Measurements from ENCODE around the gene ANO1. TPM values are rescaled to one million over a fixed set of nuclear protein-coding genes. Genes with fewer than 3 reads are reported as not detected.
A peak's percentile ranks its signal among the peaks of the same experiment; 100 is the strongest.

The ANO1 gene
- total RNA-seq, 1 donor from 2014 or later = 14.9 TPM

DNA sequence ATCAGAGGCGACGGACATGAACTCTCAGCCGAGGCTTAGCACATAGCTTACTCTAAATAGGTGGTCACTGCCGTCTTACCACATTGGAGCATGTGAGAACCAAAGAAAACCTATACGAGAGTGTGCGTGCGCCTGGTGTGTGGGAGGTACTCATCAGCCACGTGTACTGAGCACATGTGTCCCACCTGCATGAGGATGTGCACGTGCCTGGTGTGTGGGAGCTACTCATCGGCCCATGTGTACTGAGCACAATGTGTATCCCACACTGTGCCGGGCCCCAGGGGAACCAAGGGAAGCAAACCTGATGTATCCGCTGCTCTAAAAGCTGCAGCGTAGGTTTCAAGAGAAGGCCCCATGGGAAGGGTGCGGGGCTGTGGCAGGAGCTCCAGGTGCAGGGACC, 56.4 kb downstream of the ANO1 start:
- no peak for DNase-seq (ENCODE audit: extremely low spot score, unreplicated experiment)
- TF ChIP-seq, protein P1, sequence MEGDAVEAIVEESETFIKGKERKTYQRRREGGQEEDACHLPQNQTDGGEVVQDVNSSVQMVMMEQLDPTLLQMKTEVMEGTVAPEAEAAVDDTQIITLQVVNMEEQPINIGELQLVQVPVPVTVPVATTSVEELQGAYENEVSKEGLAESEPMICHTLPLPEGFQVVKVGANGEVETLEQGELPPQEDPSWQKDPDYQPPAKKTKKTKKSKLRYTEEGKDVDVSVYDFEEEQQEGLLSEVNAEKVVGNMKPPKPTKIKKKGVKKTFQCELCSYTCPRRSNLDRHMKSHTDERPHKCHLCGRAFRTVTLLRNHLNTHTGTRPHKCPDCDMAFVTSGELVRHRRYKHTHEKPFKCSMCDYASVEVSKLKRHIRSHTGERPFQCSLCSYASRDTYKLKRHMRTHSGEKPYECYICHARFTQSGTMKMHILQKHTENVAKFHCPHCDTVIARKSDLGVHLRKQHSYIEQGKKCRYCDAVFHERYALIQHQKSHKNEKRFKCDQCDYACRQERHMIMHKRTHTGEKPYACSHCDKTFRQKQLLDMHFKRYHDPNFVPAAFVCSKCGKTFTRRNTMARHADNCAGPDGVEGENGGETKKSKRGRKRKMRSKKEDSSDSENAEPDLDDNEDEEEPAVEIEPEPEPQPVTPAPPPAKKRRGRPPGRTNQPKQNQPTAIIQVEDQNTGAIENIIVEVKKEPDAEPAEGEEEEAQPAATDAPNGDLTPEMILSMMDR (conservative IDR thresholded peaks at IDR 0.05) = no peak
- H3K27ac Mint-ChIP-seq = peak overlapping the region; percentile 43
- no peaks in the 10 kb centered on the region for H3K27me3 Mint-ChIP-seq
- H3K4me1 Mint-ChIP-seq (ENCODE audit: unreplicated experiment) = peaks cover under 1% of the 10 kb centered on the region
- no peaks in the 10 kb centered on the region for H3K36me3 Mint-ChIP-seq
- H3K9me3 Mint-ChIP-seq = no peaks in the 10 kb centered on the region
- no peak overlapping the region for H3K4me3 Mint-ChIP-seq

DNA sequence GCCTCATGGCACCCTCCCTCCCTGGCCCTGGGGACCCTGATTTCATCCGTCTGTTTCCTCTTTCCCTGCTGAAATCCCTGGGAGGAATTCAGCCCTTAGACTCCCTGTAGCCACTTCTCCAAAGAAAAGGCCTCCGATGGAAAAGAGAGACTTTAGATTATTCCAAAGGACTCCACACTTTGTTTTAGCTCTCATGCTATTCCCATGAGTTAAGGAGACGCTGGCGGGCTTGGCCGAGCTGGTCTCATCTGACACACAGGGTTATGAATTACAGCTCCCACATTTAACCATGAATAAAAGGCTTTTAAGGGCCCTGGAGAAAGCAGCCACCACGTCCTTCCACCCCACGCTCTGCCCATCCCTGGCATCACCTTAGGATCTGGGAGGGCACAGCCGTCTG, 57.0 kb downstream of the ANO1 start:
- Mint-ChIP-seq H3K9me3 (no peaks in the 10 kb centered on the region), H3K4me3 (no peak overlapping the region), H3K27me3 (peaks cover 3% of the 10 kb centered on the region), H3K27ac (no peak overlapping the region), H3K4me1 (ENCODE audit: unreplicated experiment) (peaks cover 7% of the 10 kb centered on the region), H3K36me3 (no peaks in the 10 kb centered on the region)
- TF ChIP-seq, protein P1 (conservative IDR thresholded peaks at IDR 0.05) = no peak
- no peak for DNase-seq (ENCODE audit: extremely low spot score, unreplicated experiment)

DNA sequence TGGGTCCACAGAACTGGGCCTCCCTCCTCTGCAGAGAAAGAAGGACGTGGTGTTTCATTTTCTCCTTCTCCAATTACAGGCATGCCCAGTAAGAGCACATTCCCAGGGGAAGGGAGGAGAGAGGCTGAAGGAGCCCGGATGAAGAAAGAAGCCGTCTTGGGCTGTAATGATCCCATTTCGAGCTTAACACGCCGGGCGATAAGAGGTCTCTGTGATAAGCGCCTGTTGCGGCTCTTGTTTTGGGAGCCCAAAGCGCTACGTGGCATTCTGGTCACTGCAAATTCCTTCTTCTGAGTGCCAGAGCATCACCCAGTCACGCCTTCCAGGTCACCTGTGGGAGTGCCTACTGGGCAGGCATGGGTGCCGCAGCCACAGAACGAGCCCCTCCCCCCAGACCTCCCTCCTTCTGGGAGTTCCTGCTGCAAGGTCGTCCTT, 57.5 kb downstream of the ANO1 start:
- Mint-ChIP-seq H3K27me3 (peaks cover 3% of the 10 kb centered on the region), H3K36me3 (no peaks in the 10 kb centered on the region), H3K9me3 (no peaks in the 10 kb centered on the region), H3K4me1 (ENCODE audit: unreplicated experiment) (peaks cover 10% of the 10 kb centered on the region), H3K4me3 (no peak overlapping the region), H3K27ac (no peak overlapping the region)
- TF ChIP-seq, protein P1 (conservative IDR thresholded peaks at IDR 0.05) = no peak
- DNase-seq (ENCODE audit: extremely low spot score, unreplicated experiment) = no peak

DNA sequence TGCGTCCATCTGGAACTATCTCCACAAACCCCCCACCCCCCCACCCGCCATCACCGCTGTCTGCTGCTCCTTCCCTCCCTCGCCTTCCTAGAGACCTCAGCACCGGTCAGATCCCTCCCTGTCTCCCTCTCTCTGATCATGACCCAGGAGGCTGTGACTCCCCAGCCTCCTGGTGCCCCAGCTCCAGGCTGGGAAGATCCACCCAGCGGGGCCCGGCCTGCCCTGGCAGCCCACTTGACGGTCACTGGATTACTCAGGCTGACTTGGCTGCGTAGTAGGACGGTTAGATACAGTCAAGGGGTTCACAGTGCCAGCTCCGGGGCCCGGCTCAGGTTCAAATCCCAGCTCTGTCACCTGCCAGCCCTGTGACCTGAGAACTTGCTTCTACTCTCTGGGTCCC, 59.3 kb downstream of the ANO1 start:
- H3K4me1 Mint-ChIP-seq (ENCODE audit: unreplicated experiment) = peaks cover 26% of the 10 kb centered on the region
- TF ChIP-seq, protein P1 (conservative IDR thresholded peaks at IDR 0.05) = no peak
- no peaks in the 10 kb centered on the region for H3K36me3 Mint-ChIP-seq

GRCh38 chr11:70138403-70138802, 60.3 kb downstream of the ANO1 start:
- DNase-seq (ENCODE audit: extremely low spot score, unreplicated experiment) = no peak
- no peak overlapping the region for H3K27ac Mint-ChIP-seq
- peaks cover 24% of the 10 kb centered on the region for H3K27me3 Mint-ChIP-seq
- TF ChIP-seq, protein P1 (conservative IDR thresholded peaks at IDR 0.05) = no peak
- no peaks in the 10 kb centered on the region for H3K9me3 Mint-ChIP-seq
- peaks cover 31% of the 10 kb centered on the region for H3K4me1 Mint-ChIP-seq (ENCODE audit: unreplicated experiment)
- no peak overlapping the region for H3K4me3 Mint-ChIP-seq
- H3K36me3 Mint-ChIP-seq = no peaks in the 10 kb centered on the region

More for the DNA sequence above, 59.3 kb downstream of the ANO1 start:
- H3K4me3 Mint-ChIP-seq = no peak overlapping the region
- peaks cover 18% of the 10 kb centered on the region for H3K27me3 Mint-ChIP-seq
- H3K9me3 Mint-ChIP-seq = no peaks in the 10 kb centered on the region
- no peak for DNase-seq (ENCODE audit: extremely low spot score, unreplicated experiment)
- no peak overlapping the region for H3K27ac Mint-ChIP-seq
